Vagina (tissue), 2 donors: ENCODE measurements around the gene ADAMTS15. TPM values are rescaled to one million over a fixed set of nuclear protein-coding genes. Genes with fewer than 3 reads are reported as not detected.

Source experiments
- DNase-seq, 2 donors: peaks; one replicate each; pipeline ENCODE4 v3.0.0-alpha.2; 2017; ENCODE audit errors: extremely low spot score in 2 of 2
- H3K27ac ChIP-seq: fragments of 200-600 bp; sonication (generic); one replicate; pipeline ENCODE4 v1.5.1; 2019
- H3K27me3 ChIP-seq: fragments of 200-600 bp; sonication (generic); one replicate; pipeline ENCODE4 v1.5.1; 2019
- H3K36me3 ChIP-seq, 2 donors: fragments of 200-600 bp; sonication (generic); one replicate each; pipeline ENCODE4 v1.5.1; 2017 to 2019
- H3K4me1 ChIP-seq: fragments of 200-600 bp; sonication (generic); one replicate; pipeline ENCODE4 v1.5.1; 2019
- H3K4me3 ChIP-seq, 2 donors: fragments of 200-600 bp; sonication (generic); 1 replicate in 1 of 2; 2 replicates in 1 of 2; pipeline ENCODE4 v1.5.1; 2016 to 2019
- H3K9me3 ChIP-seq: fragments of 200-600 bp; sonication (generic); one replicate; pipeline ENCODE4 v1.5.1; 2019
- POLR2A ChIP-seq, 2 donors: fragments of 450-650 bp; IDR thresholded peaks; one replicate each; pipeline ENCODE4 v1.6.1; 2017; ENCODE audit warnings: antibody characterized with exemption in 2 of 2, mild to moderate bottlenecking in 2 of 2, moderate library complexity in 2 of 2
- POLR2AphosphoS5 ChIP-seq, 2 donors: sonication (generic); formaldehyde crosslinking; IDR thresholded peaks; one replicate each; pipeline ENCODE4 v1.9.0; 2017; ENCODE audit warnings: antibody characterized with exemption in 2 of 2, mild to moderate bottlenecking in 2 of 2, low read depth in 1 of 2; ENCODE audit not compliant: insufficient read depth in 1 of 2
- intact Hi-C: fragments of 100-400 bp; cut with DNase I; formaldehyde crosslinking; loops from one replicate; pipeline ENCODE4 v1.15.1; 2023
- total RNA-seq: library from RNA; depleted of rRNA; stranded (reverse); fragments of >200 nt; gene quantifications from one replicate; pipeline ENCODE4 v1.2.3, GENCODE V29; 2016
- TF ChIP-seq, protein P1 (sequence below), 3 experiments: fragments of 450-650 bp in 2 of 3; fragments of 200-600 bp in 1 of 3; sonication (generic) in 1 of 3; IDR thresholded peaks; one replicate each; pipeline ENCODE4 v1.5.1; 2017 to 2019; ENCODE audit warnings: antibody characterized with exemption in 3 of 3, mild to moderate bottlenecking in 2 of 3, moderate library complexity in 2 of 3

Gene ADAMTS15
- total RNA-seq, 1 donor from 2014 or later, result 12.0 TPM

GRCh38 chr11:130408401-130408890 lies 40.0 kb upstream of the ADAMTS15 start:
- H3K4me3 ChIP-seq, result no peak overlapping the region
- H3K36me3 ChIP-seq, result no peaks in the 10 kb centered on the region
- TF ChIP-seq, protein P1, sequence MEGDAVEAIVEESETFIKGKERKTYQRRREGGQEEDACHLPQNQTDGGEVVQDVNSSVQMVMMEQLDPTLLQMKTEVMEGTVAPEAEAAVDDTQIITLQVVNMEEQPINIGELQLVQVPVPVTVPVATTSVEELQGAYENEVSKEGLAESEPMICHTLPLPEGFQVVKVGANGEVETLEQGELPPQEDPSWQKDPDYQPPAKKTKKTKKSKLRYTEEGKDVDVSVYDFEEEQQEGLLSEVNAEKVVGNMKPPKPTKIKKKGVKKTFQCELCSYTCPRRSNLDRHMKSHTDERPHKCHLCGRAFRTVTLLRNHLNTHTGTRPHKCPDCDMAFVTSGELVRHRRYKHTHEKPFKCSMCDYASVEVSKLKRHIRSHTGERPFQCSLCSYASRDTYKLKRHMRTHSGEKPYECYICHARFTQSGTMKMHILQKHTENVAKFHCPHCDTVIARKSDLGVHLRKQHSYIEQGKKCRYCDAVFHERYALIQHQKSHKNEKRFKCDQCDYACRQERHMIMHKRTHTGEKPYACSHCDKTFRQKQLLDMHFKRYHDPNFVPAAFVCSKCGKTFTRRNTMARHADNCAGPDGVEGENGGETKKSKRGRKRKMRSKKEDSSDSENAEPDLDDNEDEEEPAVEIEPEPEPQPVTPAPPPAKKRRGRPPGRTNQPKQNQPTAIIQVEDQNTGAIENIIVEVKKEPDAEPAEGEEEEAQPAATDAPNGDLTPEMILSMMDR (IDR thresholded peaks at IDR 0.05), result no peak
- TF ChIP-seq POLR2A (IDR thresholded peaks at IDR 0.05) (no peak), POLR2AphosphoS5 (IDR thresholded peaks at IDR 0.05; ENCODE audit: insufficient read depth in 1 of 2, low read depth in 1 of 2) (no peak)
- H3K27me3 ChIP-seq, result no peaks in the 10 kb centered on the region
- peaks cover 19% of the 10 kb centered on the region for H3K4me1 ChIP-seq
- H3K27ac ChIP-seq, result peak overlapping the region; percentile 38
- no peak for DNase-seq
- intact Hi-C loops, result no loop called here
- H3K9me3 ChIP-seq, result no peaks in the 10 kb centered on the region

DNA sequence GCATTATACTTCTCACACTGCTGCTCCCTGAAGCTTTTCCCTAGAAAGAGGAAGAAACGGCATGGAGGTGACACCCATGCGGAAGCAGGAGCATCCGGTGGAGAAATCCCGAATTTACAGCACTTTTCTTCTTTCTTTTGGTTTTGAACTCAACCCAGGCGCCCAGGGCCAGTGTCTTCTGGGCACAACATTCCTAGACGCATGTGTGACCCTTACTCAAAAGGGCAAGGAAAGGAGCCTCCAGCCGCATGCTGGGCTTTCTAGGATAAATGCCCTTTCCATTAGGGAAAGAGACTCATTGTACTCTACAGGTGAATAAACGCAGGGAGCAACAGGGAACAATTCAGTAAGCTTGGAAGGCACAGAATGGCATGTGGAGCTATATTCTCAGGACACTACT lies 39.5 kb upstream of the ADAMTS15 start:
- no peaks in the 10 kb centered on the region for H3K9me3 ChIP-seq
- no peaks in the 10 kb centered on the region for H3K36me3 ChIP-seq
- H3K4me3 ChIP-seq, result no peak overlapping the region
- TF ChIP-seq, protein P1 (IDR thresholded peaks at IDR 0.05), result no peak
- TF ChIP-seq POLR2A (IDR thresholded peaks at IDR 0.05) (no peak), POLR2AphosphoS5 (IDR thresholded peaks at IDR 0.05; ENCODE audit: insufficient read depth in 1 of 2, low read depth in 1 of 2) (no peak)
- no peak for DNase-seq
- peak overlapping the region; percentile 38 for H3K27ac ChIP-seq
- peaks cover 19% of the 10 kb centered on the region for H3K4me1 ChIP-seq
- intact Hi-C loops, result no loop called here
- no peaks in the 10 kb centered on the region for H3K27me3 ChIP-seq

DNA sequence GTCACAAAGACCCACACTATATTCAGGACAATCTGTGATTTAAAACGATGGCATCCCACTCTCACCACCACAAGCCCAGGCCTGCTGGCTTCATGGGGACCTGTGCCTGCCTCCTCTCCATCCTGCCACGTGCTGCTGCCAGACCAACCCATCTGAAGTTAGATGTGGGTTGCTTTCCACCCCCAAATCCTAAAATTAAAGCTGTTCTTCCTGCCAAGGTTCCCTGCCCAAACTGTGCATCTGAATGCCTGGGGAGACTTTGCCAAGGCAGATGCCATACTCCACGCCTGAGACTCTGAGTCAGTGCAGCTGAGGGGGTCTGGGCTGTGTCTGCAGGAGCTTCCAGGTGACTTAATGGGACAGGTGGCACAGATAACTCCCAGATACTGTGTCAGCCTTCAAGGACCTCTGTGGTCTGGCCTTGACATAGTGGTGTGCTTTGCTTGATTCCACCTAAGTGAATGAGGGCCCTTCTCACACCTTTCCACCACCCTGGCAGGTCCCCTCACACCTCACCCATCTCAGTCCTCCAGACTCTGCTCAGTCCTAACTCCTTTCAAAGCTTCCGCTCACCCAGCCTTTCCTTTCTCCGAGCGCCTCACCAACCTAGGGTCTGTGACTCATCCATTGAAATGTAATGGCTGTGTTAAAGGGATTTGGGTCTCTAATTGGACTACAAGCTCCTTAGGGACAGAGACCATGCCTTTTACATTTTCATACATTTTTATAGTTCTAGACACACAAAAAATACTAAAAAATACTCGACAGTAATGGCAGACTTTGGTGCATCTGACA lies 38.7 kb upstream of the ADAMTS15 start:
- Histone ChIP-seq H3K27ac (no peak overlapping the region), H3K27me3 (no peaks in the 10 kb centered on the region), H3K9me3 (no peaks in the 10 kb centered on the region), H3K4me3 (no peak overlapping the region), H3K4me1 (peaks cover 19% of the 10 kb centered on the region), H3K36me3 (no peaks in the 10 kb centered on the region)
- intact Hi-C loops, result no loop called here
- no peak for DNase-seq
- TF ChIP-seq POLR2AphosphoS5 (IDR thresholded peaks at IDR 0.05; ENCODE audit: insufficient read depth in 1 of 2, low read depth in 1 of 2) (no peak), POLR2A (IDR thresholded peaks at IDR 0.05) (no peak)
- TF ChIP-seq, protein P1 (IDR thresholded peaks at IDR 0.05), result no peak

- no peak for TF ChIP-seq POLR2A (IDR thresholded peaks at IDR 0.05)
- TF ChIP-seq, protein P1 (IDR thresholded peaks at IDR 0.05), result no peak
- TF ChIP-seq POLR2AphosphoS5 (IDR thresholded peaks at IDR 0.05; ENCODE audit: insufficient read depth in 1 of 2, low read depth in 1 of 2), result no peak
- intact Hi-C loops, result no loop called here
- DNase-seq, result no peak
- H3K9me3 ChIP-seq, result no peaks in the 10 kb centered on the region
- H3K4me1 ChIP-seq, result peaks cover 19% of the 10 kb centered on the region
- H3K27ac ChIP-seq, result no peak overlapping the region
- H3K4me3 ChIP-seq, result no peak overlapping the region
- H3K36me3 ChIP-seq, result no peaks in the 10 kb centered on the region
- H3K27me3 ChIP-seq, result no peaks in the 10 kb centered on the region
Measured at GRCh38 chr11:130411223-130411622, 37.2 kb upstream of the ADAMTS15 start.
